Caco-2 (cell line): ENCODE data around the gene PSMD11. TPM values are rescaled to one million over a fixed set of nuclear protein-coding genes. Genes with fewer than 3 reads are reported as not detected.

Experiments
- BruUV-seq: library from RNA; stranded (reverse); fragments of 400-500 nt; replicated peaks from 2 replicates; lab custom pipeline; 2021; lab: Mats Ljungman, UMichigan
- CTCF ChIA-PET: fragments of 300-600 bp; sonication (Branson Sonifier 250); formaldehyde crosslinking; loops from one replicate; lab custom pipeline; 2022; ENCODE audit warnings: antibody characterized with exemption; lab: Charles Lee
- POLR2A ChIA-PET: fragments of 300-600 bp; sonication (Branson Sonifier 250); formaldehyde crosslinking; loops from one replicate; lab custom pipeline; 2022; ENCODE audit warnings: antibody characterized with exemption; lab: Charles Lee
- DNase-seq, 2 experiments: peaks; one replicate each; pipeline versions ENCODE4 v3.0.0 to v3.0.0-alpha.2; 2020 to 2022
- H3K27me3 ChIP-seq: replicated peaks from 2 replicates; pipeline ENCODE4 v1.6.0; 2011; ENCODE audit warnings: low read length; ENCODE audit not compliant: control insufficient read depth, insufficient read depth
- H3K36me3 ChIP-seq: 2 replicates; pipeline ENCODE4 v1.5.1; 2011; ENCODE audit warnings: low read length; ENCODE audit not compliant: control insufficient read depth, insufficient read depth
- H3K4me1 ChIP-seq: fragments of 250-450 bp; sonication (Bioruptor Pico); 2 replicates; pipeline ENCODE4 v1.5.1; 2020; ENCODE audit warnings: mild to moderate bottlenecking
- H3K4me3 ChIP-seq: 2 replicates; pipeline ENCODE4 v1.5.1; 2011; ENCODE audit warnings: low read depth, mild to moderate bottlenecking, control low read depth, low read length
- H3K9me3 ChIP-seq: fragments of 250-450 bp; sonication (Bioruptor Pico); 2 replicates; pipeline ENCODE4 v1.5.1; 2020; ENCODE audit warnings: mild to moderate bottlenecking, moderate library complexity
- H3K27ac Mint-ChIP-seq: one replicate; pipeline ENCODE4 v1.8.0; 2022; ENCODE audit warnings: mixed read lengths; ENCODE audit not compliant: unreplicated experiment
- H3K27me3 Mint-ChIP-seq: one replicate; pipeline ENCODE4 v1.8.0; 2022; ENCODE audit warnings: mixed read lengths; ENCODE audit not compliant: insufficient read depth, unreplicated experiment
- H3K36me3 Mint-ChIP-seq: one replicate; pipeline ENCODE4 v1.8.0; 2022; ENCODE audit warnings: mild to moderate bottlenecking, mixed read lengths; ENCODE audit not compliant: insufficient read depth, unreplicated experiment
- H3K4me1 Mint-ChIP-seq: one replicate; pipeline ENCODE4 v1.8.0; 2022; ENCODE audit warnings: low read depth, mixed read lengths; ENCODE audit not compliant: unreplicated experiment
- H3K4me3 Mint-ChIP-seq: one replicate; pipeline ENCODE4 v1.8.0; 2022; ENCODE audit warnings: mild to moderate bottlenecking, moderate library complexity, mixed read lengths; ENCODE audit not compliant: unreplicated experiment
- H3K9me3 Mint-ChIP-seq: one replicate; pipeline ENCODE4 v1.8.0; 2022; ENCODE audit warnings: mixed read lengths; ENCODE audit not compliant: unreplicated experiment
- intact Hi-C: fragments of 100-400 bp; cut with micrococcal nuclease; formaldehyde crosslinking; loops from one replicate; pipeline ENCODE4 v1.10.0; 2022; ENCODE audit not compliant: unreplicated experiment
- total RNA-seq: library from RNA; stranded (reverse); gene quantifications from 2 replicates; pipeline ENCODE4 v1.2.3, GENCODE V29; 2022
- TF ChIP-seq, protein P1 (sequence below), 2 experiments: fragments of 200-600 bp in 1 of 2; IDR thresholded peaks; 1 replicate in 1 of 2; 2 replicates in 1 of 2; pipeline versions ENCODE4 v1.5.1 to v1.8.0; 2011 to 2022; ENCODE audit warnings: antibody characterized with exemption in 1 of 2, control low read depth in 1 of 2, inconsistent platforms in 1 of 2, low read depth in 1 of 2, low read length in 1 of 2, mild to moderate bottlenecking in 1 of 2, moderate library complexity in 1 of 2; ENCODE audit not compliant: insufficient read depth in 1 of 2, severe bottlenecking in 1 of 2, unreplicated experiment in 1 of 2

The PSMD11 gene
- total RNA-seq, 1 experiment from 2014 or later, result 208 TPM

DNA sequence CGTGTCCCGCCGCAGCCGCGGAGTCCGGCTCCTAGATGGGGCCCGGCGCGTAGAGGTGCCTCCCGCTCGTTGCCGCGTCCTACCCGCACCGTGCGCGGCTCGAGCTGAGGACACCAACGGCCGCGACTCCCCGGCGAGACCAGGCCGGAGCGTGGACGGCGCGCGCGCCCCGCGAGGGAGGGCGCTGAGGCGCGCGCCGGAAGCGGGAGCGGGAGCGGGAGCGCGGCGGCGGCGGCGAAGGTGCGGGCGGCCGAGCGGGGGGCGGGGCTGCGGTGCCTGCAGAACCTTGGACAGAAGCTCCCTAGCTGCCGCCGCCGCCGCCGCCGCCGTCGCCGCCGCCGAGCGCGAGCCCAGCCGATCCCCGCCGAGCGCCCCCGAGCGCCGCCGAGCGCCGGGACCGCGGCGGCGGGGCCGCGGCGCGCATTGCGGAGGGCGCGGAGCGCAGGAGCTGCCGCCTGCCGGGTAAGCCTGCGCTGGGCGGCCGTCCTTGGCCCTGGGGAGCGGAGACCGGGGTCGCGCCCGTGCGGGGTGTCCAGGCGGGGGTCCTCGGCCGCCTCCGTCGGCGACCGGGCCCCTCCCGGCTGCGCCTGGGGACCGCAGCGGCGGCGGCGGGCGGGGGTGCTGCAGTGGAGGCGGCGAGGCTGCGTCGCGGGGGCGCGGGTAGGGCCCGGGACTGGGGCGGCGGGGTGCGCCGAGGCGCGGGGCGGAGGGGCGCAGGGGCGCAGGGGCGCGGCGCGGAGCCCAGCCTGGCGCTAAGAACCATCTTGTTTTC lies 42.6 kb downstream of the PSMD11 start, which contains the start of gene CDK5R1:
TSS of gene CDK5R1 (plus strand) at position 293 of the 772 bp plus-strand sequence. CDS start 628 bp downstream, outside the sequence.
- CTCF ChIA-PET, result interaction anchor here (0.6 to 2.1 kb wide), 4 partner anchors 43 to 423 kb away, joined by 3 to 8 read pairs (median 3); partner anchors contain the start of gene PSMD11

GRCh38 chr17:32487473-32488176 lies 43.3 kb downstream of the PSMD11 start:
- TSS peak; percentile 27 for BruUV-seq
- H3K9me3 ChIP-seq, result no peaks in the 10 kb centered on the region
- Mint-ChIP-seq H3K4me3 (peak overlapping the region; percentile 88), H3K9me3 (no peaks in the 10 kb centered on the region), H3K27ac (peak overlapping the region; percentile 79), H3K4me1 (peaks cover 24% of the 10 kb centered on the region), H3K27me3 (no peaks in the 10 kb centered on the region), H3K36me3 (peaks cover 68% of the 10 kb centered on the region)
- no peaks in the 10 kb centered on the region for H3K27me3 ChIP-seq
- ChIA-PET POLR2A (interaction anchor here (0.6 to 1.3 kb wide), 2 partner anchors 40 to 43 kb away, joined by 3 to 10 read pairs; partner anchors contain the start of gene PSMD11), CTCF (interaction anchor here (0.6 to 2.1 kb wide), 3 partner anchors 43 to 557 kb away, joined by 3 to 8 read pairs (median 4); partner anchors contain the start of gene PSMD11)
- peak overlapping the region; percentile 77 for H3K4me3 ChIP-seq
- no peaks in the 10 kb centered on the region for H3K36me3 ChIP-seq
- intact Hi-C loops, result loop anchor here (1.0 kb wide), 1 partner anchor 268 kb away; no protein-coding TSS in a partner anchor
- DNase-seq, result peak in 1 of 2 experiments; percentile 47
- peaks cover 18% of the 10 kb centered on the region for H3K4me1 ChIP-seq
- TF ChIP-seq, protein P1, sequence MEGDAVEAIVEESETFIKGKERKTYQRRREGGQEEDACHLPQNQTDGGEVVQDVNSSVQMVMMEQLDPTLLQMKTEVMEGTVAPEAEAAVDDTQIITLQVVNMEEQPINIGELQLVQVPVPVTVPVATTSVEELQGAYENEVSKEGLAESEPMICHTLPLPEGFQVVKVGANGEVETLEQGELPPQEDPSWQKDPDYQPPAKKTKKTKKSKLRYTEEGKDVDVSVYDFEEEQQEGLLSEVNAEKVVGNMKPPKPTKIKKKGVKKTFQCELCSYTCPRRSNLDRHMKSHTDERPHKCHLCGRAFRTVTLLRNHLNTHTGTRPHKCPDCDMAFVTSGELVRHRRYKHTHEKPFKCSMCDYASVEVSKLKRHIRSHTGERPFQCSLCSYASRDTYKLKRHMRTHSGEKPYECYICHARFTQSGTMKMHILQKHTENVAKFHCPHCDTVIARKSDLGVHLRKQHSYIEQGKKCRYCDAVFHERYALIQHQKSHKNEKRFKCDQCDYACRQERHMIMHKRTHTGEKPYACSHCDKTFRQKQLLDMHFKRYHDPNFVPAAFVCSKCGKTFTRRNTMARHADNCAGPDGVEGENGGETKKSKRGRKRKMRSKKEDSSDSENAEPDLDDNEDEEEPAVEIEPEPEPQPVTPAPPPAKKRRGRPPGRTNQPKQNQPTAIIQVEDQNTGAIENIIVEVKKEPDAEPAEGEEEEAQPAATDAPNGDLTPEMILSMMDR (IDR thresholded peaks at IDR 0.05; ENCODE audit: insufficient read depth in 1 of 2, low read depth in 1 of 2, low read length in 1 of 2, severe bottlenecking in 1 of 2, unreplicated experiment in 1 of 2), result no peak

More for the DNA sequence above, 42.6 kb downstream of the PSMD11 start, which contains the start of gene CDK5R1:
- peak; percentile 84 to 90 for DNase-seq
- H3K9me3 Mint-ChIP-seq, result no peaks in the 10 kb centered on the region
- TF ChIP-seq, protein P1 (IDR thresholded peaks at IDR 0.05; ENCODE audit: insufficient read depth in 1 of 2, low read depth in 1 of 2, low read length in 1 of 2, severe bottlenecking in 1 of 2, unreplicated experiment in 1 of 2), result no peak
- no TSS peak for BruUV-seq
- H3K9me3 ChIP-seq, result no peaks in the 10 kb centered on the region
- H3K4me1 Mint-ChIP-seq, result peaks cover 24% of the 10 kb centered on the region
- peaks cover 18% of the 10 kb centered on the region for H3K4me1 ChIP-seq
- H3K36me3 Mint-ChIP-seq, result peaks cover 68% of the 10 kb centered on the region
- peak within 1 kb of the TSS; percentile 77 for H3K4me3 ChIP-seq
- no peaks in the 10 kb centered on the region for H3K27me3 ChIP-seq
- intact Hi-C loops, result loop anchor here (1.0 kb wide), 1 partner anchor 268 kb away; no protein-coding TSS in a partner anchor
- peak within 1 kb of the TSS; percentile 89 for H3K27ac Mint-ChIP-seq
- POLR2A ChIA-PET, result interaction anchor here (0.6 to 1.3 kb wide), 4 partner anchors 39 to 468 kb away, joined by 3 to 10 read pairs (median 6); partner anchors contain the start of gene PSMD11
- H3K36me3 ChIP-seq, result no peaks in the 10 kb centered on the region
- peak within 1 kb of the TSS; percentile 88 for H3K4me3 Mint-ChIP-seq
- no peaks in the 10 kb centered on the region for H3K27me3 Mint-ChIP-seq

- no peaks in the 10 kb centered on the region for H3K27me3 Mint-ChIP-seq
Observed at GRCh38 chr17:32488177-32488542, 43.9 kb downstream of the PSMD11 start.

More at GRCh38 chr17:32488177-32488542, 43.9 kb downstream of the PSMD11 start:
- intact Hi-C loops, result no loop called here
- H3K4me1 Mint-ChIP-seq, result peaks cover 24% of the 10 kb centered on the region
- no TSS peak for BruUV-seq
- Histone ChIP-seq H3K36me3 (no peaks in the 10 kb centered on the region), H3K27me3 (no peaks in the 10 kb centered on the region), H3K4me3 (peak overlapping the region; percentile 77), H3K4me1 (peaks cover 18% of the 10 kb centered on the region), H3K9me3 (no peaks in the 10 kb centered on the region)
- no peaks in the 10 kb centered on the region for H3K9me3 Mint-ChIP-seq
- peak overlapping the region; percentile 79 for H3K27ac Mint-ChIP-seq
- TF ChIP-seq, protein P1 (IDR thresholded peaks at IDR 0.05; ENCODE audit: insufficient read depth in 1 of 2, low read depth in 1 of 2, low read length in 1 of 2, severe bottlenecking in 1 of 2, unreplicated experiment in 1 of 2), result no peak
- CTCF ChIA-PET, result interaction anchor here (0.6 to 2.1 kb wide), 3 partner anchors 43 to 556 kb away, joined by 3 to 8 read pairs (median 4); partner anchors contain the start of gene PSMD11
- POLR2A ChIA-PET, result no interaction called here
- no peak for DNase-seq
- H3K36me3 Mint-ChIP-seq, result peaks cover 69% of the 10 kb centered on the region
- H3K4me3 Mint-ChIP-seq, result peak overlapping the region; percentile 88
